H1 (cell line): Measurements from ENCODE around the gene ZSWIM9. TPM values are rescaled to one million over a fixed set of nuclear protein-coding genes. Genes with fewer than 3 reads are reported as not detected.

ENCODE experiments used
- CHD1 ChIP-seq: IDR thresholded peaks from 2 replicates; pipeline ENCODE4 v1.6.1; 2012; ENCODE audit warnings: low read depth, low read length, improper control_type of control experiment
- CHD2 ChIP-seq: IDR thresholded peaks from 2 replicates; pipeline ENCODE4 v1.6.1; 2012; ENCODE audit warnings: low read length, improper control_type of control experiment
- CHD7 ChIP-seq: fragments of 300-600 bp; sonication (generic); IDR thresholded peaks from 2 replicates; pipeline ENCODE4 v1.7.1; 2012; ENCODE audit warnings: low read length, moderate library complexity, mild to moderate bottlenecking, inconsistent platforms; ENCODE audit not compliant: insufficient replicate concordance
- CREB1 ChIP-seq: IDR thresholded peaks from 2 replicates; pipeline ENCODE4 v1.6.1; 2012; ENCODE audit warnings: inconsistent platforms
- GTF2F1 ChIP-seq: IDR thresholded peaks from 2 replicates; pipeline ENCODE4 v1.6.1; 2012; ENCODE audit warnings: low read depth, low read length, improper control_type of control experiment, borderline replicate concordance
- RAD21 ChIP-seq, 2 experiments: IDR thresholded peaks in 1 of 2; conservative IDR thresholded peaks in 1 of 2; 2 replicates each; pipeline ENCODE4 v1.6.1; 2011; ENCODE audit warnings: low read depth in 2 of 2, low read length in 2 of 2, improper control_type of control experiment in 1 of 2, inconsistent platforms in 1 of 2, mild to moderate bottlenecking in 1 of 2, moderate library complexity in 1 of 2
- RNF2 ChIP-seq: fragments of 200-900, 300-1000 bp; sonication (generic); IDR thresholded peaks from 2 replicates; pipeline ENCODE4 v1.7.1; 2016; ENCODE audit warnings: borderline replicate concordance, low read depth, mild to moderate bottlenecking, antibody characterized with exemption, low read length; ENCODE audit not compliant: poor library complexity, severe bottlenecking; ENCODE audit errors: missing control alignments
- USF2 ChIP-seq: IDR thresholded peaks from 2 replicates; pipeline ENCODE4 v1.6.1; 2011; ENCODE audit warnings: low read length, improper control_type of control experiment
- polyA plus RNA-seq, 7 experiments: library from polyadenylated mRNA; depleted of rRNA in 3 of 7; stranded (reverse) in 5 of 7; unstranded in 2 of 7; fragments of >200 nt in 5 of 7; fragments of 200-250 nt in 2 of 7; gene quantifications; 1 replicate in 5 of 7; 2 replicates in 1 of 7; 4 replicates in 1 of 7; pipeline versions ENCODE4 v1.2.1 to v1.2.3, GENCODE V29; 2011 to 2013; ENCODE audit warnings: missing spikeins in 2 of 7, mixed read lengths in 2 of 7
- total RNA-seq: library from RNA; stranded (reverse); fragmentation: NEBNext Ultra II Directional; extraction: Animal tissue kit (Norgen Biotek cat#: 25700); gene quantifications from 2 replicates; pipeline ENCODE4 v1.2.1, GENCODE V29; 2021

ZSWIM9 gene
- total and polyA plus RNA-seq, 2 of the 8 experiments (the other 6 are each of a cell fraction or from before 2014, with no cell fraction given) = 1.5 to 10.4 TPM

GRCh38 chr19:48137411-48137810, 33.1 kb upstream of the ZSWIM9 start (continued):
- TF ChIP-seq CHD1 = no peak
- no peak for TF ChIP-seq CHD2
- no peak for TF ChIP-seq RAD21 (IDR thresholded peaks at IDR 0.05 in 1 of 2, conservative IDR thresholded peaks at IDR 0.05 in 1 of 2; ENCODE audit: low read depth in 2 of 2, low read length in 2 of 2)
- TF ChIP-seq CREB1 = no peak
- TF ChIP-seq GTF2F1 = no peak
- TF ChIP-seq RNF2 = no peak
- no peak for TF ChIP-seq USF2
- TF ChIP-seq CHD7 = no peak
